ENCODE results near the gene FCHSD2. TPM values are rescaled to one million over a fixed set of nuclear protein-coding genes. Genes with fewer than 3 reads are reported as not detected.

The FCHSD2 gene
- total RNA-seq, 1 experiment from 2014 or later = 22.6 TPM

DNA sequence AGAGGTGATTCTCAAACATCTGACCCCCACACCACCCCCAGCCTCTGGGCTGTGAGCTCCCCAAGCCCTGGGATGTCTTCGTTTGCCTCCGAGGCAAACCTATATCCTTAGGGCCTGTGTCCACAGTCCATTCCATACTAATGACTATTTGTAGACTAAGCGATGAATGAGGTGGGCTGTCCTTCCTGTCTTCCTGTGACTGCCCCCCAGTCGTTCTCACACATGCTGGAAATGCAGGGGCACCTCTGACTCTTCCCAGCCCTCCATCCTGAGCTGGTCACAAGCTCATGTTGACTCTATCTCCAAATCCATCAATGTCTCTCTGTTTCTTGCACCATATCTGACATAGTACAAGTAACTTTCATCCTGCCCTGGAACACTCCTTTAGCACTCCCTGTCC lies 323.1 kb downstream of the FCHSD2 start:
- H2AFZ ChIP-seq = no peak overlapping the region
- no peak for DNase-seq
- CTCF ChIA-PET = no interaction called here
- no peaks in the 10 kb centered on the region for H3K36me3 ChIP-seq (ENCODE audit: low read depth)
- H3K79me2 ChIP-seq (ENCODE audit: low read depth) = no peaks in the 10 kb centered on the region; the same call in 1 of the 2 replicates
- no peaks in the 10 kb centered on the region for H3K9me3 ChIP-seq (ENCODE audit: insufficient read depth, low read depth)
- no peaks in the 10 kb centered on the region for H3K27me3 ChIP-seq (ENCODE audit: insufficient read depth, low read depth)
- no peaks in the 10 kb centered on the region for H4K20me1 ChIP-seq (ENCODE audit: insufficient read depth)
- intact Hi-C loops (cut with micrococcal nuclease; ENCODE audit: unreplicated experiment) = loop anchor here (10.0 kb wide), 1 partner anchor 234 kb away; no protein-coding TSS in a partner anchor
- peaks cover 28% of the 10 kb centered on the region for H3K4me1 ChIP-seq (replicated peaks; ENCODE audit: insufficient read depth)
- peaks cover 7% of the 10 kb centered on the region for H3F3A ChIP-seq (ENCODE audit: insufficient read depth, low read depth)
- POLR2A ChIA-PET (ENCODE audit: unreplicated experiment) = no interaction called here
- H3K4me3 ChIP-seq = no peak overlapping the region
- BruUV-seq (replicated peaks) = no TSS peak
- H3K4me2 ChIP-seq = no peak overlapping the region
- TF ChIP-seq EZH2 (IDR thresholded peaks at IDR 0.05; ENCODE audit: low read depth) = no peak
- TF ChIP-seq, protein P1, sequence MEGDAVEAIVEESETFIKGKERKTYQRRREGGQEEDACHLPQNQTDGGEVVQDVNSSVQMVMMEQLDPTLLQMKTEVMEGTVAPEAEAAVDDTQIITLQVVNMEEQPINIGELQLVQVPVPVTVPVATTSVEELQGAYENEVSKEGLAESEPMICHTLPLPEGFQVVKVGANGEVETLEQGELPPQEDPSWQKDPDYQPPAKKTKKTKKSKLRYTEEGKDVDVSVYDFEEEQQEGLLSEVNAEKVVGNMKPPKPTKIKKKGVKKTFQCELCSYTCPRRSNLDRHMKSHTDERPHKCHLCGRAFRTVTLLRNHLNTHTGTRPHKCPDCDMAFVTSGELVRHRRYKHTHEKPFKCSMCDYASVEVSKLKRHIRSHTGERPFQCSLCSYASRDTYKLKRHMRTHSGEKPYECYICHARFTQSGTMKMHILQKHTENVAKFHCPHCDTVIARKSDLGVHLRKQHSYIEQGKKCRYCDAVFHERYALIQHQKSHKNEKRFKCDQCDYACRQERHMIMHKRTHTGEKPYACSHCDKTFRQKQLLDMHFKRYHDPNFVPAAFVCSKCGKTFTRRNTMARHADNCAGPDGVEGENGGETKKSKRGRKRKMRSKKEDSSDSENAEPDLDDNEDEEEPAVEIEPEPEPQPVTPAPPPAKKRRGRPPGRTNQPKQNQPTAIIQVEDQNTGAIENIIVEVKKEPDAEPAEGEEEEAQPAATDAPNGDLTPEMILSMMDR (conservative IDR thresholded peaks at IDR 0.05) = no peak
- no peaks in the 10 kb centered on the region for H3K9me2 ChIP-seq (ENCODE audit: insufficient read depth)
- H3K27ac ChIP-seq = no peak overlapping the region

DNA sequence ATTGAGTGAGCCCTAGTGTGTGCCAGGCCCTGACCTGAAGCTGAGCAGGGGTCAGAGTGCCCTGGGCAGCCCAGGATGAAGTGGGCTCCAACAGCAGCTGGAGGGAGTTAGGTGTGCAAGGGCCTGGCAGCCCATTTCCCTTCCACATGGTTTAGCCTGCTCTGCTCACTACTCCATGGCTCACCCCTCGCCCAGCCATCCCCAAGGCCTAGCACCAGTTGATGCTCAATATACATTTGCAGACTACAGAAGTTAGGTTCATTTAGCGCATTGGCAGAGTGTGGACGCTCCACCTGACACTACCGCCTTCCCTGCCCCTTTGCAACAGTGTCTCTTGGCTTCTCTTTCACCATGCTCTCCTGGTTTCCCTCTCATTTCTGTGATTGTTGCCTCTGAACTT lies 324.2 kb downstream of the FCHSD2 start:
- H3K9me3 ChIP-seq (ENCODE audit: insufficient read depth, low read depth) = no peaks in the 10 kb centered on the region
- H3F3A ChIP-seq (ENCODE audit: insufficient read depth, low read depth) = peaks cover 15% of the 10 kb centered on the region
- no peaks in the 10 kb centered on the region for H3K36me3 ChIP-seq (ENCODE audit: low read depth)
- peaks cover 34% of the 10 kb centered on the region for H3K4me1 ChIP-seq (replicated peaks; ENCODE audit: insufficient read depth)
- intact Hi-C loops (cut with micrococcal nuclease; ENCODE audit: unreplicated experiment) = loop anchor here (10.0 kb wide), 1 partner anchor 233 kb away; no protein-coding TSS in a partner anchor
- BruUV-seq (replicated peaks) = no TSS peak
- H3K79me2 ChIP-seq (ENCODE audit: low read depth) = peaks cover 8% of the 10 kb centered on the region
- POLR2A ChIA-PET (ENCODE audit: unreplicated experiment) = no interaction called here
- H2AFZ ChIP-seq = no peak overlapping the region
- no peak overlapping the region for H3K27ac ChIP-seq
- CTCF ChIA-PET = no interaction called here
- H3K4me2 ChIP-seq = no peak overlapping the region
- TF ChIP-seq EZH2 (IDR thresholded peaks at IDR 0.05; ENCODE audit: low read depth) = no peak
- TF ChIP-seq, protein P1 (conservative IDR thresholded peaks at IDR 0.05) = no peak
- no peak overlapping the region for H3K4me3 ChIP-seq
- no peak for DNase-seq
- H3K27me3 ChIP-seq (ENCODE audit: insufficient read depth, low read depth) = no peaks in the 10 kb centered on the region
- H3K9me2 ChIP-seq (ENCODE audit: insufficient read depth) = no peaks in the 10 kb centered on the region
- H4K20me1 ChIP-seq (ENCODE audit: insufficient read depth) = no peaks in the 10 kb centered on the region

DNA sequence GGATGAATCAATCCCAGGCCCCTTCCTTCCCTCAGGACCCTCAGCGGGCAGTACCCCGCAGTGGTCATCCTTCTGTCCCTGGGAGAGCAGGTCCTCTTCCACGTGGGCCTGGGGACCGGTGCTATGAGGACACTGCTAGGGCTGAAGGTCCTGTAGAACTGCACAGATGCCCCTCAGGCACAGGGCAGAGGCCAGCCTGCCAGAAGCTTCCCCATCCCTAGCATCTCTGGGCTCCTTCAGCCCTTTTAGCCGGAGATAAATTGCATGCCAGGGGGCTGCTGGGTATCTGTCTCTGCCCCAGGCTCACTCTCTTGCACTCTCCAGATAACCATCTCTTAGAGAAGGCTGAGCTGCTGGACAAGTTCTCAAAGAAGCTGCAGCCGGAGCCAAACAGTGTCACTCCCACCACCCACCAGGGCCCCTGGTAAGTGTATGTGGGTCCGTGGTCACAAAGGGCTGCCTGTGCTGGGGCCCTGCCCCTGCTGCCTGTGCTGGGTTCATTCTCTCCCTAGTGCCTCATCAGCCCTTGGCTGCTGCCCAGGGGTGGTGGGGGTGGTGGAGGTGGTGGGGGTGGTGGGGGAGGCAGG lies 325.6 kb downstream of the FCHSD2 start:
- no peak for DNase-seq
- H3K4me2 ChIP-seq = peak overlapping the region; percentile 96; the same call in 1 of the 2 replicates
- H3K36me3 ChIP-seq (ENCODE audit: low read depth) = no peaks in the 10 kb centered on the region
- no TSS peak for BruUV-seq (replicated peaks)
- no peak overlapping the region for H3K4me3 ChIP-seq
- intact Hi-C loops (cut with micrococcal nuclease; ENCODE audit: unreplicated experiment) = loop anchor here (10.0 kb wide), 1 partner anchor 232 kb away; no protein-coding TSS in a partner anchor
- H3K9me3 ChIP-seq (ENCODE audit: insufficient read depth, low read depth) = no peaks in the 10 kb centered on the region
- peaks cover 46% of the 10 kb centered on the region for H3K4me1 ChIP-seq (replicated peaks; ENCODE audit: insufficient read depth)
- CTCF ChIA-PET = no interaction called here
- POLR2A ChIA-PET (ENCODE audit: unreplicated experiment) = no interaction called here
- H3K27ac ChIP-seq = no peak overlapping the region
- H2AFZ ChIP-seq = no peak overlapping the region
- H3K27me3 ChIP-seq (ENCODE audit: insufficient read depth, low read depth) = no peaks in the 10 kb centered on the region
- TF ChIP-seq, protein P1 (conservative IDR thresholded peaks at IDR 0.05) = no peak
- no peak for TF ChIP-seq EZH2 (IDR thresholded peaks at IDR 0.05; ENCODE audit: low read depth)
- H3K9me2 ChIP-seq (ENCODE audit: insufficient read depth) = no peaks in the 10 kb centered on the region
- H3K79me2 ChIP-seq (ENCODE audit: low read depth) = peaks cover 23% of the 10 kb centered on the region
- H3F3A ChIP-seq (ENCODE audit: insufficient read depth, low read depth) = peaks cover 26% of the 10 kb centered on the region
- no peaks in the 10 kb centered on the region for H4K20me1 ChIP-seq (ENCODE audit: insufficient read depth)

Measured in PC-9 (cell line).